AG10803 (cell line): ENCODE measurements around the gene RAB10.
A peak's percentile ranks its signal among the peaks of the same experiment; 100 is the strongest.

ENCODE experiments used
- DNase-seq: peaks from one replicate; pipeline ENCODE4 v3.0.0; 2010; ENCODE audit warnings: low read depth
- H3K4me3 ChIP-seq: 2 replicates; pipeline ENCODE4 v1.5.1; 2011; ENCODE audit warnings: mild to moderate bottlenecking, low read length, control low read depth
- CTCF ChIP-seq: conservative IDR thresholded peaks from 2 replicates; pipeline ENCODE4 v1.5.1; 2011; ENCODE audit warnings: mild to moderate bottlenecking, low read length, control low read depth, inconsistent platforms

RAB10 gene

GRCh38 chr2:26144031-26144430 lies 110.1 kb downstream of the RAB10 start:
- DNase-seq, result no peak
- TF ChIP-seq CTCF, result no peak
- H3K4me3 ChIP-seq, result no peak overlapping the region

GRCh38 chr2:26144953-26145680 lies 111.2 kb downstream of the RAB10 start:
- DNase-seq, result peak; percentile 49
- peak; percentile 82 for TF ChIP-seq CTCF
- no peak overlapping the region for H3K4me3 ChIP-seq

GRCh38 chr2:26148501-26148900 lies 114.6 kb downstream of the RAB10 start:
- no peak for TF ChIP-seq CTCF
- DNase-seq, result no peak
- H3K4me3 ChIP-seq, result no peak overlapping the region

GRCh38 chr2:26150243-26150642 lies 116.4 kb downstream of the RAB10 start:
- no peak overlapping the region for H3K4me3 ChIP-seq
- no peak for DNase-seq
- no peak for TF ChIP-seq CTCF

GRCh38 chr2:26157580-26157979 lies 123.7 kb downstream of the RAB10 start:
- no peak for TF ChIP-seq CTCF
- DNase-seq, result no peak
- no peak overlapping the region for H3K4me3 ChIP-seq

GRCh38 chr2:26161926-26162325 lies 128.0 kb downstream of the RAB10 start:
- no peak overlapping the region for H3K4me3 ChIP-seq
- DNase-seq, result no peak
- no peak for TF ChIP-seq CTCF

- TF ChIP-seq CTCF, result no peak
- no peak for DNase-seq
- no peak overlapping the region for H3K4me3 ChIP-seq
Observed at GRCh38 chr2:26162963-26163362, 129.1 kb downstream of the RAB10 start.
